Chondrocyte (in vitro differentiated cells): ENCODE results near the gene P4HA3. TPM values are rescaled to one million over a fixed set of nuclear protein-coding genes. Genes with fewer than 3 reads are reported as not detected.

ENCODE experiments used
- DNase-seq: peaks from one replicate; pipeline ENCODE4 v3.0.0; 2021; ENCODE audit warnings: mixed read lengths, low spot score
- H3K27ac Mint-ChIP-seq: one replicate; pipeline ENCODE4 v1.8.0; 2021; ENCODE audit warnings: mild to moderate bottlenecking, moderate library complexity, mixed read lengths; ENCODE audit not compliant: unreplicated experiment
- H3K27me3 Mint-ChIP-seq: 2 replicates; pipeline ENCODE4 v1.8.0; 2021; ENCODE audit warnings: low read depth, mixed read lengths
- H3K36me3 Mint-ChIP-seq: 2 replicates; pipeline ENCODE4 v1.8.0; 2021; ENCODE audit warnings: low read depth, mixed read lengths
- H3K4me1 Mint-ChIP-seq: 2 replicates; pipeline ENCODE4 v1.8.0; 2021; ENCODE audit warnings: low read depth, mild to moderate bottlenecking, mixed read lengths
- H3K4me3 Mint-ChIP-seq: one replicate; pipeline ENCODE4 v1.8.0; 2021; ENCODE audit warnings: mild to moderate bottlenecking, moderate library complexity, mixed read lengths; ENCODE audit not compliant: unreplicated experiment
- H3K9me3 Mint-ChIP-seq: 2 replicates; pipeline ENCODE4 v1.8.0; 2021; ENCODE audit warnings: low read depth, mixed read lengths
- total RNA-seq: library from RNA; stranded (reverse); gene quantifications from 3 replicates; pipeline ENCODE4 v1.2.1, GENCODE V29; 2021
- TF ChIP-seq, protein P1 (sequence below): fragments of 200-600 bp; sonication (generic); IDR thresholded peaks from 2 replicates; pipeline ENCODE4 v1.5.0; 2021; ENCODE audit warnings: antibody characterized with exemption, mild to moderate bottlenecking, moderate library complexity

P4HA3 gene
- total RNA-seq, 1 donor from 2014 or later = 10.9 TPM

- Mint-ChIP-seq H3K4me1 (peaks cover 13% of the 10 kb centered on the region), H3K36me3 (peaks cover 25% of the 10 kb centered on the region), H3K27me3 (no peaks in the 10 kb centered on the region), H3K9me3 (no peaks in the 10 kb centered on the region), H3K4me3 (no peak overlapping the region), H3K27ac (peak overlapping the region; percentile 54)
- TF ChIP-seq, protein P1, sequence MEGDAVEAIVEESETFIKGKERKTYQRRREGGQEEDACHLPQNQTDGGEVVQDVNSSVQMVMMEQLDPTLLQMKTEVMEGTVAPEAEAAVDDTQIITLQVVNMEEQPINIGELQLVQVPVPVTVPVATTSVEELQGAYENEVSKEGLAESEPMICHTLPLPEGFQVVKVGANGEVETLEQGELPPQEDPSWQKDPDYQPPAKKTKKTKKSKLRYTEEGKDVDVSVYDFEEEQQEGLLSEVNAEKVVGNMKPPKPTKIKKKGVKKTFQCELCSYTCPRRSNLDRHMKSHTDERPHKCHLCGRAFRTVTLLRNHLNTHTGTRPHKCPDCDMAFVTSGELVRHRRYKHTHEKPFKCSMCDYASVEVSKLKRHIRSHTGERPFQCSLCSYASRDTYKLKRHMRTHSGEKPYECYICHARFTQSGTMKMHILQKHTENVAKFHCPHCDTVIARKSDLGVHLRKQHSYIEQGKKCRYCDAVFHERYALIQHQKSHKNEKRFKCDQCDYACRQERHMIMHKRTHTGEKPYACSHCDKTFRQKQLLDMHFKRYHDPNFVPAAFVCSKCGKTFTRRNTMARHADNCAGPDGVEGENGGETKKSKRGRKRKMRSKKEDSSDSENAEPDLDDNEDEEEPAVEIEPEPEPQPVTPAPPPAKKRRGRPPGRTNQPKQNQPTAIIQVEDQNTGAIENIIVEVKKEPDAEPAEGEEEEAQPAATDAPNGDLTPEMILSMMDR = no peak
- no peak for DNase-seq
These were observed 34.0 kb upstream of the P4HA3 start for GRCh38 chr11:74345420-74345819.

DNA sequence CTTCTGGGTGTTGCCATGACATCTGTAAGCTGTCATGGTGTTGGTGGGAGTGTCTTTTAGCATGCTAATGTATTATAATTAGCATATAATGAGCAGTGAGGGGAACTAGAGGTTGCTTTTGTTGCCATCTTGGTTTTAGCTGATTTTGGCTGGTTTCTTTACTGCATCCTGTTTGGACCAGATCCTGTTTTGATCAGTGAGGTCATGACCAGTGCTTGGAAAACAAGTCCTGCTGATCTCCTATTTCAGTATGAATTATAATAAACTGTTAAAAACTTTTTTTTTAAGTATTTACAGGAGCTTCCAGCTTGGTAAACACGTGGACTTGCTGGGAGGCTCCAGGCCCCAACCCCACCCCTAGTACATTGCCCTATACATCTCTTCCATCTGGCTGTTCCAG, 30.5 kb upstream of the P4HA3 start:
- Mint-ChIP-seq H3K4me3 (no peak overlapping the region), H3K4me1 (peaks cover 6% of the 10 kb centered on the region), H3K9me3 (no peaks in the 10 kb centered on the region), H3K36me3 (peaks cover 26% of the 10 kb centered on the region), H3K27ac (no peak overlapping the region), H3K27me3 (no peaks in the 10 kb centered on the region)
- TF ChIP-seq, protein P1 = no peak
- no peak for DNase-seq

DNA sequence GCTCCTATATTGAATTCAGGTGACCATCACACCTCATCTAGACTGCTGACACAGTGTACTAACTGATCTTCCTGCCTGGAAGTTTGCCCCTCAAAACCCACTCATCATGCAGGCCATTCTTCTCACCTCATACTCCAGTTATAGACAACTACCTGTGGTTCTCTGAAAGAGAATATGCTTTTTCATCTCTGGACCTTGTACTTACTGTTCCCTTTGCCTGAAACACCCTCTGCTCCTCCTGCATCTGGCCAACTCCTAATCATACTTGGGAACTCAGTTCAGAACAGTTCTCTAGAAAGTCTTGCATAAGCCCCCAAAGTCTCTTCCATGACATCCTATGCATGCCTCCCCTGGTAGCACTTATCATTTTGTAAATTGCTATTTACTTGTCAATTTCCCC, 28.2 kb upstream of the P4HA3 start:
- Mint-ChIP-seq H3K4me3 (no peak overlapping the region), H3K27me3 (no peaks in the 10 kb centered on the region), H3K36me3 (peaks cover 21% of the 10 kb centered on the region), H3K4me1 (peaks cover 5% of the 10 kb centered on the region), H3K27ac (no peak overlapping the region), H3K9me3 (no peaks in the 10 kb centered on the region)
- no peak for DNase-seq
- TF ChIP-seq, protein P1 = no peak

- H3K4me3 Mint-ChIP-seq = no peak overlapping the region
- TF ChIP-seq, protein P1 = no peak
- H3K36me3 Mint-ChIP-seq = peaks cover 20% of the 10 kb centered on the region
- DNase-seq = no peak
- H3K4me1 Mint-ChIP-seq = peaks cover 5% of the 10 kb centered on the region
- no peaks in the 10 kb centered on the region for H3K27me3 Mint-ChIP-seq
- no peaks in the 10 kb centered on the region for H3K9me3 Mint-ChIP-seq
- H3K27ac Mint-ChIP-seq = no peak overlapping the region
These were observed 27.5 kb upstream of the P4HA3 start for GRCh38 chr11:74338963-74339362.

DNA sequence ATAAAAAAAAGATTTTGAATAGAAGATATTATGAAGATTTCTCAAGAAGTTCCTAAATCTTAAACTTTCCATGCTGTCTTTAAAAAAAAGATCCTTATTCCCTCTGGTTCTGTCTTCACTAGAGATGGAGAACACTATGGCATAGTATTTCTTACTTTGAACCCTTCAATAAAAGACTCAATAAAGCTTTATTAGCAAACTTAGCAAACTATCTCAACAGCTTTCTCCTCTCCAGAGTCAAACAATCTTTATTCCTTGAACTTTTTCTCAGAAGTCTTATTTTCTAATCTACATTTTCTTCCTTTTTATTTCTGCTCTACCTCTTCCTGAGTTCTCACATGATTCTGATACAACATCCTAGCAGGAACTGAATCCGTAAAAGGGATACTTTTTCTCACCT, 21.8 kb upstream of the P4HA3 start:
- Mint-ChIP-seq H3K27me3 (no peaks in the 10 kb centered on the region), H3K27ac (no peak overlapping the region), H3K4me3 (no peak overlapping the region), H3K36me3 (peaks cover 8% of the 10 kb centered on the region), H3K4me1 (peaks cover 46% of the 10 kb centered on the region), H3K9me3 (no peaks in the 10 kb centered on the region)
- TF ChIP-seq, protein P1 = no peak
- no peak for DNase-seq
